ENCODE measurements around the gene NPAS3.

Gene NPAS3

GRCh38 chr14:32940711-32941667 is 2.3 kb downstream of the NPAS3 start:
- no peak for DNase-seq

GRCh38 chr14:32941668-32942065 is 3.0 kb downstream of the NPAS3 start:
- no peak for DNase-seq

- DNase-seq, result no peak
Measured at GRCh38 chr14:32947081-32947480, 8.4 kb downstream of the NPAS3 start.

- DNase-seq, result no peak
Measured at GRCh38 chr14:32947792-32948191, 9.1 kb downstream of the NPAS3 start.

GRCh38 chr14:32950584-32950983 is 11.9 kb downstream of the NPAS3 start:
- DNase-seq, result no peak

- DNase-seq, result no peak
Measured at GRCh38 chr14:32967421-32967820, 28.7 kb downstream of the NPAS3 start.

- DNase-seq, result no peak
Measured at GRCh38 chr14:32968972-32969544, 30.4 kb downstream of the NPAS3 start.

- no peak for DNase-seq
Measured at GRCh38 chr14:32977913-32978312, 39.2 kb downstream of the NPAS3 start.

GRCh38 chr14:32978691-32979255 is 40.1 kb downstream of the NPAS3 start:
- no peak for DNase-seq

GRCh38 chr14:32980178-32980901 is 41.7 kb downstream of the NPAS3 start:
- no peak for DNase-seq

GRCh38 chr14:32980902-32981501 is 42.3 kb downstream of the NPAS3 start:
- DNase-seq, result no peak

- no peak for DNase-seq
Measured at GRCh38 chr14:32984241-32984930, 45.7 kb downstream of the NPAS3 start.

GRCh38 chr14:32985866-32986265 is 47.2 kb downstream of the NPAS3 start:
- DNase-seq, result no peak

GRCh38 chr14:32986791-32987540 is 48.3 kb downstream of the NPAS3 start:
- DNase-seq, result no peak

- no peak for DNase-seq
Measured at GRCh38 chr14:32991691-32992090, 53.0 kb downstream of the NPAS3 start.

- DNase-seq, result no peak
Measured at GRCh38 chr14:32993921-32994320, 55.2 kb downstream of the NPAS3 start.

GRCh38 chr14:32996343-32996742 is 57.7 kb downstream of the NPAS3 start:
- DNase-seq, result no peak

- no peak for DNase-seq
Measured at GRCh38 chr14:32998433-32998832, 59.8 kb downstream of the NPAS3 start.

GRCh38 chr14:33009673-33010072 is 71.0 kb downstream of the NPAS3 start:
- DNase-seq, result no peak

GRCh38 chr14:33010495-33010894 is 71.8 kb downstream of the NPAS3 start:
- DNase-seq, result no peak

- DNase-seq, result no peak
Measured at GRCh38 chr14:33014710-33015109, 76.0 kb downstream of the NPAS3 start.

GRCh38 chr14:33016613-33017012 is 77.9 kb downstream of the NPAS3 start:
- DNase-seq, result no peak

Measured in NCI-H524 treated with DMSO at 0.1 percent for 48 hours (cell line).